Activated CD4-positive, alpha-beta T cell treated with anti-CD3 and anti-CD28 coated beads, Interleukin-2, amount 50 U/mL, for 48 hours (primary cell): Measurements from ENCODE around the gene MAN1A1.

Experiments
- DNase-seq, 2 experiments: peaks; one replicate each; pipeline ENCODE4 v3.0.0-alpha.2; 2020

MAN1A1 gene

GRCh38 chr6:119226089-119226488 is 123.5 kb downstream of the MAN1A1 start:
- no peak for DNase-seq

GRCh38 chr6:119224095-119224701 is 125.4 kb downstream of the MAN1A1 start:
- DNase-seq: no peak

- DNase-seq: no peak
Measured at GRCh38 chr6:119220452-119220851, 129.1 kb downstream of the MAN1A1 start.

GRCh38 chr6:119218548-119218947 is 131.0 kb downstream of the MAN1A1 start:
- no peak for DNase-seq

GRCh38 chr6:119215885-119216590 is 133.5 kb downstream of the MAN1A1 start:
- DNase-seq: no peak

GRCh38 chr6:119215309-119215708 is 134.3 kb downstream of the MAN1A1 start:
- no peak for DNase-seq

GRCh38 chr6:119210596-119210995 is 139.0 kb downstream of the MAN1A1 start:
- no peak for DNase-seq

GRCh38 chr6:119209452-119210205 is 139.9 kb downstream of the MAN1A1 start:
- DNase-seq: no peak

GRCh38 chr6:119207971-119208725 is 141.4 kb downstream of the MAN1A1 start:
- no peak for DNase-seq

GRCh38 chr6:119207327-119207726 is 142.2 kb downstream of the MAN1A1 start:
- DNase-seq: no peak

GRCh38 chr6:119205911-119206618 is 143.5 kb downstream of the MAN1A1 start:
- no peak for DNase-seq

GRCh38 chr6:119204719-119205118 is 144.8 kb downstream of the MAN1A1 start:
- no peak for DNase-seq

GRCh38 chr6:119201480-119201879 is 148.1 kb downstream of the MAN1A1 start:
- no peak for DNase-seq

- no peak for DNase-seq
Measured at GRCh38 chr6:119200512-119201175, 148.9 kb downstream of the MAN1A1 start.

- no peak for DNase-seq
Measured at GRCh38 chr6:119197271-119197670, 152.3 kb downstream of the MAN1A1 start.

- no peak for DNase-seq
Measured at GRCh38 chr6:119196715-119197114, 152.8 kb downstream of the MAN1A1 start.

- no peak for DNase-seq
Measured at GRCh38 chr6:119195848-119196247, 153.7 kb downstream of the MAN1A1 start.

- no peak for DNase-seq
Measured at GRCh38 chr6:119195204-119195603, 154.4 kb downstream of the MAN1A1 start.

GRCh38 chr6:119193707-119194106 is 155.9 kb downstream of the MAN1A1 start:
- DNase-seq: no peak

- no peak for DNase-seq
Measured at GRCh38 chr6:119192200-119192599, 157.4 kb downstream of the MAN1A1 start.

- no peak for DNase-seq
Measured at GRCh38 chr6:119190176-119190575, 159.4 kb downstream of the MAN1A1 start.

- DNase-seq: no peak
Measured at GRCh38 chr6:119189498-119189897, 160.1 kb downstream of the MAN1A1 start.
